HG03457 (cell line): ENCODE data around the gene CDK16.
A peak's percentile ranks its signal among the peaks of the same experiment; 100 is the strongest.

Source experiments
- ATAC-seq: cut with Tn5 transposase; IDR thresholded peaks from one replicate; pipeline ENCODE4 v1.9.1; 2021; ENCODE audit warnings: moderate number of reproducible peaks; ENCODE audit not compliant: unreplicated experiment

Gene CDK16

DNA sequence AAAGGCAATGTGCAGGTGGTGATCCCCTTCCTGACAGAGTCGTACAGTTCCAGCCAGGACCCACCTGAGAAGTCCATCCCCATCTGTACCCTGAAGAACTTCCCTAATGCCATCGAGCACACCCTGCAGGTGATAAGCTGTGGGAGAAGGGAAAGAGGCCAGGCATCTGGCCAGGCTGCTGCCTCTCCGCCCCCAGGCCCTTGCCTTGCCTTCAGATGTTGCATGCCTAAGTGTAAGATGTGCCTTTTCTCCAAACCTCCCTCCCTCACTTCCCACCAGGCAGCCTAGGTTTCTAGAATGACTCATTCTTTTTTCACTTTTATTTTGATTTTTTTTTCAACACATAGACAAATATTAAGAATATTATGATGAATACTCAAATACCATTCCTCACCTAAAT, 12.2 kb upstream of the CDK16 start:
- no peak for ATAC-seq

DNA sequence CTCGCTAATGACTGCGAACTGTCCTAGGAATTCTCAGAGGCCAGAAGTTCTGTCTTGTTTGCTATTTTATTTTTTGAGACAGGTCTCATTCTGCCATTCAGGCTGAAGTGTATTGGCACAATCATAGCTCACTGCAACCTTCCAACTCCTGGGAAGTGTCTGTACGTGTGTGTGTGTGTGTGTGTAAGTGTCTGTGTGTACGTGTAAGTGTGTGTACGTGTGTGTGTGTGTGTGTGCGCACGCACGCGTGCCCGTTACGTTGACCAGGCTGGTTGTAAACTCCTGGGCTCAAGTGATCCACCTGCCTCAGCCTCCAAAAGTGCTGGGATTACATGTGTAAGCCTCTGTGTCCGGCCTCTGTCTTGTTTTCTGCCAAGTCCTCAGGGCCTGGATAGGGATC, 10.4 kb upstream of the CDK16 start:
- ATAC-seq = no peak

DNA sequence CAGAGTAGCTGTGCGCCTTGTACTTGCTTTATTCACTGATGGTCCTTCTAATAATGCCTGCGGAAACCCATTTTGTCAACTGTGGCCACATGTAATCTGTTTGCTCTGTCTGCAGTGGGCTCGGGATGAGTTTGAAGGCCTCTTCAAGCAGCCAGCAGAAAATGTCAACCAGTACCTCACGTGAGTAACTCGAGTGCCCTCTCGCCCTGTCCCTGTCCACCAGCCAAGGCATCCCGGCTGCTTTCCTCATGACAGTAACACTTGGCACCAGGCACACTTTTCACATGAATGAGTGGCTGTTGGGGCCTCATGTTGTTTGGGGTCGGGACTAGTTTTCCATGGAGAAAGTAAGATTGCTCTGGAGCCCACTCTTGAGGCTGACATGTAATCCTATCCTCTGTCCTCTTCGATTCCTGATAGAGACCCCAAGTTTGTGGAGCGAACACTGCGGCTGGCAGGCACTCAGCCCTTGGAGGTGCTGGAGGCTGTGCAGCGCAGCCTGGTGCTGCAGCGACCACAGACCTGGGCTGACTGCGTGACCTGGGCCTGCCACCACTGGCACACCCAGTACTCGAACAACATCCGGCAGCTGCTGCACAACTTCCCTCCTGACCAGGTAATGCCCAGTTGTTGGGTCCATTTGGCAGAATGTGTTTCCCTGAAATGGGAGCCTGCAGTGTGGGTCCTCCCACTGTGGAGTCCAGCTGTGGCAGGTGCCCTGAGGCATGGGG, 8.8 kb upstream of the CDK16 start:
- ATAC-seq = no peak

DNA sequence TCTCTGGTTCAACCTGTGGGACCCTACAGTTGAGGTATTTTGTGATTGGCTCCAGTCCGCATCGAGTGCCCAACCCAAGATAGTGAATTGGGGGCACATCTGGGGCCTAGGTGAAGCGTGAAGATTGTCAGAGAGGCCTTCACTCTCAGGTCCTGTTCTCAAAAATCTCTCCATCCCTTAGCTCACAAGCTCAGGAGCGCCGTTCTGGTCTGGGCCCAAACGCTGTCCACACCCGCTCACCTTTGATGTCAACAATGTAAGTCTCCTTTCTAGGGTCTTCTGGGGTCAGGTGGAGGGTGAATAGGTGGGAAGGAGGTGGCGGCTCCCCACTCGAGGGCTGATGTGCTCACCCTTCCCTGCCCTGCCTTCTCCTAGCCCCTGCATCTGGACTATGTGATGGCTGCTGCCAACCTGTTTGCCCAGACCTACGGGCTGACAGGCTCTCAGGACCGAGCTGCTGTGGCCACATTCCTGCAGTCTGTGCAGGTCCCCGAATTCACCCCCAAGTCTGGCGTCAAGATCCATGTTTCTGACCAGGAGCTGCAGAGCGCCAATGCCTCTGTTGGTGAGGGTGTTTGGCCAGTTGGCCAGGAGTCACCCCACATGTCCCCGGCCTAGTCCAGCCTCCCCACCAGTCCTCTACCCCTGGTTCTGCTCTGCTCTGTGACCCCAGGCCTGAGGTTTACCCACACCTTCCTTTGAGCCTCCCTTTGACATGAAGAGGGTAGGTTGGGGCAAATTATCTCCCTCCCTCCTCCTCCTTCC, 7.6 kb upstream of the CDK16 start:
- ATAC-seq = no peak

DNA sequence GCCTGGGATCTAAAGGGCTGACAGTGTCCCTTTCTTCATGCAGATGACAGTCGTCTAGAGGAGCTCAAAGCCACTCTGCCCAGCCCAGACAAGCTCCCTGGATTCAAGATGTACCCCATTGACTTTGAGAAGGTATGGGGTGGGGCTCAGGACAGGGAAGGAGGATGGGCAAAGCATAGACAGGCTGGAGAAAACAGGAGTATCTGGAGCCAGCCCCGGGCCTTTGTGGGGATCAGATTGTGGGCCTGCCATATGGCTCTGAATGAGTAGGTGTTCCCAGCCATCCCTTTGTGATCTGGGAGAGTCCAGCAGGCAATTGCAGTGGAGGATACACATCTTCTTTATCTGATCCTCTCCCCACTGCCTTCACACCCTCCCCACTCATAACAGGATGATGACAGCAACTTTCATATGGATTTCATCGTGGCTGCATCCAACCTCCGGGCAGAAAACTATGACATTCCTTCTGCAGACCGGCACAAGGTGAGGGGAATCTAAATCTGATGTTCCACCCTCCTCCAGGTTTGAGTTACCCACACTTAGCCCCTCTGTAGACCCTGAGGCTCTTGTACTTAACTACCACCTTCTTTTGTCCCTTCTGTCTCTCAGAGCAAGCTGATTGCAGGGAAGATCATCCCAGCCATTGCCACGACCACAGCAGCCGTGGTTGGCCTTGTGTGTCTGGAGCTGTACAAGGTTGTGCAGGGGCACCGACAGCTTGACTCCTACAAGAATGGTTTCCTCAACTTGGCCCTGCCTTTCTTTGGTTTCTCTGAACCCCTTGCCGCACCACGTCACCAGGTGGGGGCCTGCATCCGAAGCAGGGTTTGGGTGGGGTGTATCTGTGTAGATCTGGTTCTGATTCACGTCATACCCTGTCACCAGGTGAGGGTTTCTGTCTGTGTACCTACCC, 5.8 kb upstream of the CDK16 start:
- ATAC-seq = no peak

DNA sequence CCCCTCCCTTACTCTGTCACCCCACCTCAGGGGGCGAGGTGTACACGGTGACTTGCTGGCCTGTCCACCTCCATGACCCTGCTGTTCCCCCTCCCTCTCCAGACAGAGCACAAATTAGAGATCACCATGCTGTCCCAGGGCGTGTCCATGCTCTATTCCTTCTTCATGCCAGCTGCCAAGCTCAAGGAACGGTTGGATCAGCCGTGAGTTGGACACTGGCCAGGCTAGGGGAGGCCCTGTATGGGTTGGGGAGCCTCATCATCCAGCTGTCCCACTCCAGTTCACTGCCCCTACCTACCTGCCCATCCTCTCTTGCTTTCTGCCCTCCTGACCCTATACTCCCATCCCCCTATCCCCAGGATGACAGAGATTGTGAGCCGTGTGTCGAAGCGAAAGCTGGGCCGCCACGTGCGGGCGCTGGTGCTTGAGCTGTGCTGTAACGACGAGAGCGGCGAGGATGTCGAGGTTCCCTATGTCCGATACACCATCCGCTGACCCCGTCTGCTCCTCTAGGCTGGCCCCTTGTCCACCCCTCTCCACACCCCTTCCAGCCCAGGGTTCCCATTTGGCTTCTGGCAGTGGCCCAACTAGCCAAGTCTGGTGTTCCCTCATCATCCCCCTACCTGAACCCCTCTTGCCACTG, 3.9 kb upstream of the CDK16 start:
- ATAC-seq = no peak

DNA sequence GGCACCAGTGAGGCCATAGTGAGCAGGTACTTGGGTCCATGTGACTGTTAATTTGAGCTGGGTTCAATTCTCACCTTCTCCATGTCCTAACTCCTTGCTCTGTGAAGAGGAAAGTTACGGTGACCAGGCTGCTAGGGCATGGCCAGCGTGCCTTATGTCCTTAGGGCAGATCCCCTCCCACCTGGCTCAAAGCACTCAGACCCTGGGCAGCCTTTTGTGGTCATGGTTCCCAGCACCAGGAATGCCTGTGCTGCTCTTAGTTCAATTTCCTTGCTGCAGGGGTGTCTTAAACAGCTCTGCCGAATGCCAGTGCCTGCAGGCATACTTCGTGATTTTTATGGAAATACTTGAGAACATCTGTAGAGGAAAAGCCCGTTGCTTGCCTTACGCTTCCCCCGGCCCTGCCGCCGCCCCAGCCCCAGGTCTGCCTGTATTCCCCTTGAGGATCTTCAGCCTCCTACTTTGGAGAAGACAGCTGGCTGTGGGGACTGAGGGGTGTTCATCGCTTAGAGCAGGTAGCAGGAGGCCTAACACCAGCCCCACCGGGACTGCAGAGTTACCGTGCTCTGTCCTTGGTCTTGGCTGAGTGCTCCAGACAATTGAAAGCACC, 3.1 kb upstream of the CDK16 start:
- ATAC-seq = no peak

DNA sequence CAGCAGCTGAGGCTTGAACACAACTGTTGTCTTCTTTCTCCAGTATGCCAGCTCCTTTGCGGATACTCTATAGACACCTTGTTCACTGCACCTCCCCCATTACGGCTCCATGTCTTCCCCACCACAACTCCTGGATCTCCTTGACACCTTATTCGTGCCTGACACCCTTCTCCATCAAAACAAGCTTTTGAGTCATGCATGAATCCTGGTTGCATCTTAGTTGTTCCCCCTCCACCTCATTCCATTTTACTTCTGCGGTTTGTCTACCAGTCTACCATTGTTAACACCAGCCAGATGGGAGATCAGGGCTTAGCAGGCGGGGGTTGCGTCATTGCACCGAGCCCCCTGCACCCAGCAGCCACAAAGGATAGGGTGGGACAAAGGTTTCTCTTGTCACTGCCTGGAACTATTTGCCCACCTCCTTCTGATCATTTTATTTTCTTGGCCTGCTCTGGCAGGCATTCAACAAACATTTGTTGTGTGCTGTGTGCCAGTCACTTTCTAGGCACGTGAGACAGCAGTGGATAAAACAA, 2.0 kb upstream of the CDK16 start:
- no peak for ATAC-seq

DNA sequence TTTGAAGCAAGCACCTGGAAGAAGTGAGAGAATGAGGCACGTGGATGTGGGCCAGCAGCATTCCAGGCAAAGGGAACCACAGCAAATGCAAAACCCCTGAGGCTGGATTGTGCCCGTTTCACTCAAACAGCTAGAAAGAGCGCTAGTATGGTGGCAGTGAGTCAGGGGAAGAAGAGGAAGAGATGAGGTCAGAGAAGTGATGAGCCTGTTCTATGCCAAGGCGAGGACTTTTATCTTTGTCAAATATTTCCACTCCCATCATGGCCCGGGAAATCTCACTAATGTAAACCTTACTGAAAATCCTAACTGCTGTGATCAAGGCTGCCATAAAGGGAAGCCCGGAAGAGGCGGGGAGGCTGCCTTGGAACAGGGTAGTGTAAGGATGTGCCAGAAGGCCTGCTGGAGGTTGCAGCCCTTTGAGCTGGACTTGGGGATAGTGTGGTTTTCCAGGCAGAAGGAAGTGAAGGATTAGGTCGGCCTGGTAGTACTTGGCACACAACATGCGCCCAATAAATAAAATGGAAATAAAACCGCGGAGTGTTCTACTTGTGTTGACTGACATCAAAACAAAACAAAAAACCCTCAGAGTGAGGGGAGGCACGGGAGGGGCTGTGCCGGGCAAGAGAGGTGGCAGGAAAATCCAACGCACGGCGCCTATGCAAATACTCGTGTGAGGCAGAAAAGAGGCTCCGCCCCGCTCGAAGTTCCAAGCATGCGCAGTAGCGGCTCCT, 1.2 kb upstream of the CDK16 start:
- no peak for ATAC-seq

DNA sequence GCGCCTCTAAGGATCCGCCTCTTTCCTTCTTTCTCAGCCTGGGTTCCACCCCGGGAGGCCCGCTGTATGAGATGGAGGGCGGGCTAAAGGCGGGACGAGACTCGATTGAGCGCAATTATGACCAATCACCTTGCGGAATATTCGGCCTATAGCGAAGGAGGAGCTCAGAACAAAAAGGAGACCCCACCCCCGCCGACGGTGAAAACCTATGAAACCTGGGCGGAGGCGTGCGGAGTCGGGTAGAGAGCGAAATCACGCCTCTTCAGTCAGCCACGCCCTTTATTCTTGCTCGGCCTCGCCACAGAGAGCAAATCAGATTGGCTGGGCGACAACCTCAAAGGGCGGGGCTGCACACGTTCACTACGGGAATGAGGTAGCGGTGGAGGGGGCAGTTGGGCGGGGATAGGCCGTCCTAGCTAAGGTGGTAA, 615 bp upstream of the CDK16 start:
- ATAC-seq = peak; percentile 75

DNA sequence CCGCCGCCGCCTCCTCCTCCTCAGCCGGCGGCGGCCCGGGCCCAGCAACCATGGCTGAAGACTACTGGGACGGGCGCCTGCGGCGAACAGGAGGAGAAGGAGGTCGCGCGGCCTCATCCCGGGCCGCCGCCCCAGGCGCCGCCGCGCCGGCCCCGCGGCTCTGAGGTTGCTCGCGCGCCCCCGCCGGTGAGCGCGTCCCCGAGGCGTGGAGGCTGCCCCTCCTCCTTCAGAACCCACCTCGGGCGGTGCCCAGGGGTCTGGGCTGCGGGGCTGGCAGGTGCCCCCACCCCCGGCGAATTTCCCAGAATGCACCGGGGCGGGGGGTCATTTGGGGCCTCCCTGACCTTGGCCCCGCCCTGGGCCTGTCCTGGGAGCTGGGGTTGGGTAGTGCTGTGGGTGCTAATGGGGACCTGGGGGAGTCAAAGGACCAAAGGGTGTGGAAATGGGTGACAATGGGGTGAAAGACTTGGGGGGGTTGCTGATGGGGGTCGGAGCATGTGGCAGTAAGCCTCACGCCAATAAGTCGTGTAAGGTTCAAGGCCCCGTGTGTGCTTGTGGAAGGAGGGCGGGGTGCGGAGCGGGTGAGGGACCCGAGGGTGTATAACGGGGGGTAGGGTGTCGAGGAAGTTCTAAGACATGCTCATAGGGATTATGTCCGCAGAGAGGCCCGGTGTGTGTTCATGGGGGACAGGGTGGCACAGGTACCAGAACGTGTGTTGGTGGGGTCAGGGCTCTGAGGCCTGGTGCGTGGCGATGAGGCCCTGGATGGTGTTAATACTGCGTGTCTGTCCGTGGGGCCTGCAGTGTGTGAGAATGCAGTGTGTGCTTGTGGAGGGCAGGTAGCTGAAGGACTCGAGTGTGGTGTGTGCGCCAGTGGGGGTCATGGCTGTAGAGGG, 687 bp downstream of the CDK16 start:
- no peak for ATAC-seq

DNA sequence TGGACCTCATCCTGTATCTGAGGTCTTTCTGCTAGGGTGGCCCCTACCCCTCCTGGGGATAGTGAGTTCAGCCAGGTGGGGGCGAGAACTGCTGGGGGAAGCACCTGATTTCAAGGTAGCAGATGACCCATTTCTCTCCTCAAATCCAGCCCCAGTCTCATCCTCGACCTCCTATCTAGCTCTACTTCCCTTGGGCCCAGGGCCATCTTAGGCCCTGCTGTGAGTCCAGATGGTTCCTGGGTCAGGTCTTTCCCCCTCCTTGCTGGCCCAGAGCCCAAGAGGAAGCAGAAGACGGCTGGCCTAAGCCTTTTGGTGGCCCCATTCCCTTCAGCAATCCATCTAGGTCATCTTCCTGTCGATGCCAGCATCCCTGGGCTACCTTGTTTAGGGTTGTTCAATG, 3.3 kb downstream of the CDK16 start:
- no peak for ATAC-seq

DNA sequence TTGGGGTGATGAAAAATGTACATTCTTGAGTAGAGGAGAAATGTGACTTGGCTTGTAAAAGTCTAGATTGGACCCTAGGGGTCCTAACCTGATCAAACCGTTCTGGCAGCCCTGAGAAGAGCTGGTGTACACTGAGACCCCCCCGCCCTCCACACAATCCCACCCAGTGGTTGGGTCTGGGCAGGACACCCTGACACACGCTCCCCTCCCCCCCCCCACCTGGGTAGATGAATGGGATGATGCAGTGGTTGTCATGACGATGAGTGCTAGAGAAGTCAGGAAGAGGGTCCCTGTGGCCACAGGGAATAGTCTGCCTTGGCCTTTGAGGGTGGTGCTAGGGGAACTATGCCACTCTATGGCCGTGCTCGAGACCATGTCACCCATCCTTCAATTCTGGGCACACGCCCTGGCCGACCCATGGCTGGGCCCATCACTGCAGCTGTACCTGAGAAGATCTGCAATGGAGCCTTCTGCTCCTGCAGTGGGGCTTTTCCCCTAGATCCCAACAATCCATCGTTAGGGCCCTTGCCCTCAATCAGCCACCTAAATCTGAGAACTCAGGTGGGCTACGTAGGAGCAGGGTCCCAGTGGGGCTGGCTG, 4.4 kb downstream of the CDK16 start:
- ATAC-seq = no peak

DNA sequence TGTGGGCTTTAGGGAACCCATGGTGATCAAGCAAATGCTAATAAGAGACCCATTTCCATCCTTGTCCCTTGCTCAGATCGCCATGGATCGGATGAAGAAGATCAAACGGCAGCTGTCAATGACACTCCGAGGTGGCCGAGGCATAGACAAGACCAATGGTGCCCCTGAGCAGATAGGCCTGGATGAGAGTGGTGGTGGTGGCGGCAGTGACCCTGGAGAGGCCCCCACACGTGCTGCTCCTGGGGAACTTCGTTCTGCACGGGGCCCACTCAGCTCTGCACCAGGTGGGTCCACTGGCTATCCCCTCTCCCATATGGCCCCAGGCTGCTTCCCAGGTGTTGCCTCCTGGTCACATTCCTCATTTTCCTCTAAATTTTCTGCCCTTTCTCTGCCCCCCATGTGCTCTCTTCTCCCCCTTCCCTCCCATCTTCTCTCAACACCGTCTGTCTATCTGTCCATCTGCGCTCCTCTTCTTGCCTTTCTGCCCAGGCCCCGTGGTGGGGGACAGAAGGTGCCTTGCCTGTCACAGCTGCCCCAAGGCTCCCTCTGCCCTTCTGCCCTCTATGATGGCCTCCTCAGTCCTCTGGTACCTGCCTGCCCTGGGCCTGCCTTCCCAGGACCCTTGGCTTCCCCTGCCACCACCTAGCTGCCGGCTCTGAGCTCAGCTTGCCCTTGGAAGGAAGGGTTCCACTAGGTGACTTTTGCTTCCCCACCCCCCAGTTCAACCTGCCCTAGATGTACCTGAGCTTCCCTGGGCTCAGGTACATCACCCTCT, 5.2 kb downstream of the CDK16 start:
- no peak for ATAC-seq

DNA sequence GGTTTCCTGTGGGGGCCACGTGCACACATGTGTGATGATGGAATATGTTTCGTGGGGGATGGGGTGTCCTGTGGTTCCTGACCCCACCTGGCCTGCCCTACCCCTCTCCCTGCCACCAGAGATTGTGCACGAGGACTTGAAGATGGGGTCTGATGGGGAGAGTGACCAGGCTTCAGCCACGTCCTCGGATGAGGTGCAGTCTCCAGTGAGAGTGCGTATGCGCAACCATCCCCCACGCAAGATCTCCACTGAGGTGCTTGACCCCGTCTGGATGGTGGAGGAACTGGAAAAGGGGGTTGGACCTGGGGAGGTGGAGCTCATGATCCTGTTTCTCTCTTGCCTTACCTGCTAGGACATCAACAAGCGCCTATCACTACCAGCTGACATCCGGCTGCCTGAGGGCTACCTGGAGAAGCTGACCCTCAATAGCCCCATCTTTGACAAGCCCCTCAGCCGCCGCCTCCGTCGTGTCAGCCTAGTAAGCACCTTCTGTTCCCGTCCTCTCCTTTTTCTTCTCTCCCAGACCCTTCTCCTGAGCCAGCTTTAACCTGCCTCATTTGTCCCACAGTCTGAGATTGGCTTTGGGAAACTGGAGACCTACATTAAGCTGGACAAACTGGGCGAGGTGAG, 5.9 kb downstream of the CDK16 start:
- no peak for ATAC-seq

DNA sequence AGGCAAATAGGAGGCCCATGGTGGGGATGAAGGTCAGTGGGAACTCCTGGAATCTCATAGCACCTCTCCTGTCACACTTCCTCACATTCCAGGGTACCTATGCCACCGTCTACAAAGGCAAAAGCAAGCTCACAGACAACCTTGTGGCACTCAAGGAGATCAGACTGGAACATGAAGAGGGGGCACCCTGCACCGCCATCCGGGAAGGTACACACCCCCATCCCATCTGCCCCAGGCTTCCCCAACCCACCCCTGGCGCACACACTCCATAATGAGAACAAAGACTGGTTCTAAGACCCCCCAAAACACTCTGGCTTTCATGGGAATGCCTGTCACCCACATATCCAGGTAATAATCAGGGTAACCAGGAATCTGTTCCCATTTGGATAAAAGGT, 6.4 kb downstream of the CDK16 start:
- ATAC-seq = no peak

DNA sequence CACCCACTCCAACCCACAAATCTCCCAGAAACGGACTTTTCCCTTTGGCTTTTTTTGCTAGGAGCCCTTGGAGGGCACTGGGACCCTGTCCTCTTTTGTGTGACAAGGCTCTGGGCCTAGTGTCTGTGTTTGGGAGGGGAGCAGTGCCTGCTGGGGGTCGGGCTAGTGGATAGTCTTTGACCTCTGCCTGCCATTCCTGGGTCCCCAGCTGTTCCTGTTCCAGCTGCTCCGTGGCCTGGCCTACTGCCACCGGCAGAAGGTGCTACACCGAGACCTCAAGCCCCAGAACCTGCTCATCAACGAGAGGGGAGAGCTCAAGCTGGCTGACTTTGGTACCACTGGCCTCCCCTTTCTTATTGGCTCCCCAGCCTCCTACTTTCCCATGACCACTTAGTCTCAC, 7.6 kb downstream of the CDK16 start:
- ATAC-seq = no peak
